Astrocyte (in vitro differentiated cells and primary cell): ENCODE data around the gene ARAP2.

Experiments used
- EZH2 ChIP-seq: IDR thresholded peaks from 2 replicates; pipeline ENCODE4 v1.6.1; 2012; ENCODE audit warnings: mild to moderate bottlenecking, low read length, inconsistent platforms; ENCODE audit not compliant: insufficient read depth
- TF ChIP-seq, protein P1 (sequence below): IDR thresholded peaks from 2 replicates; pipeline ENCODE4 v1.5.1; 2011; ENCODE audit warnings: low read depth, mild to moderate bottlenecking, inconsistent platforms, low read length, moderate library complexity; ENCODE audit not compliant: insufficient read depth

DNA sequence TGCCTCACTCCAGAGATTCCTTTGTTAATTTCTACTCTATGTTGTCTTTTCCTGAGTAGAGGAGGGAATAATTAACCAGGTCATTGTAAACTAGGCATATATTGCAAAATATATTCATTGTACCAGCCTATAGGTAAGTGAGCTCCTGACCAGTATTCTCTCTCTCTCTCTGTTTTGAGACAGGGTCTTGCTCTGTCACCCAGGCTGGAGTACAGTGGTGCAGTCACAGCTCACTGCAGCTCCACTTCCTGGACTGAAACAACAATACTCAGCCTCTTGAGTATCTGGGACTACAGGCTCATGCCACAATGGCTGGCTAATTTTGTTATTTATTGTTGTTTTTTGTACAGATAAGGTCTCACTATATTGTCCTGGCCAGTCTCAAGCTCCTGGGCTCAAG is 198.3 kb downstream of the ARAP2 start:
- TF ChIP-seq, protein P1, sequence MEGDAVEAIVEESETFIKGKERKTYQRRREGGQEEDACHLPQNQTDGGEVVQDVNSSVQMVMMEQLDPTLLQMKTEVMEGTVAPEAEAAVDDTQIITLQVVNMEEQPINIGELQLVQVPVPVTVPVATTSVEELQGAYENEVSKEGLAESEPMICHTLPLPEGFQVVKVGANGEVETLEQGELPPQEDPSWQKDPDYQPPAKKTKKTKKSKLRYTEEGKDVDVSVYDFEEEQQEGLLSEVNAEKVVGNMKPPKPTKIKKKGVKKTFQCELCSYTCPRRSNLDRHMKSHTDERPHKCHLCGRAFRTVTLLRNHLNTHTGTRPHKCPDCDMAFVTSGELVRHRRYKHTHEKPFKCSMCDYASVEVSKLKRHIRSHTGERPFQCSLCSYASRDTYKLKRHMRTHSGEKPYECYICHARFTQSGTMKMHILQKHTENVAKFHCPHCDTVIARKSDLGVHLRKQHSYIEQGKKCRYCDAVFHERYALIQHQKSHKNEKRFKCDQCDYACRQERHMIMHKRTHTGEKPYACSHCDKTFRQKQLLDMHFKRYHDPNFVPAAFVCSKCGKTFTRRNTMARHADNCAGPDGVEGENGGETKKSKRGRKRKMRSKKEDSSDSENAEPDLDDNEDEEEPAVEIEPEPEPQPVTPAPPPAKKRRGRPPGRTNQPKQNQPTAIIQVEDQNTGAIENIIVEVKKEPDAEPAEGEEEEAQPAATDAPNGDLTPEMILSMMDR, result no peak
- TF ChIP-seq EZH2, result no peak
